Measurements from ENCODE around the gene DCAF10. TPM values are rescaled to one million over a fixed set of nuclear protein-coding genes. Genes with fewer than 3 reads are reported as not detected.
A peak's percentile ranks its signal among the peaks of the same experiment; 100 is the strongest.

Gene DCAF10
- total RNA-seq, 2 experiments from 2014 or later: 7.2 to 7.5 TPM

DNA sequence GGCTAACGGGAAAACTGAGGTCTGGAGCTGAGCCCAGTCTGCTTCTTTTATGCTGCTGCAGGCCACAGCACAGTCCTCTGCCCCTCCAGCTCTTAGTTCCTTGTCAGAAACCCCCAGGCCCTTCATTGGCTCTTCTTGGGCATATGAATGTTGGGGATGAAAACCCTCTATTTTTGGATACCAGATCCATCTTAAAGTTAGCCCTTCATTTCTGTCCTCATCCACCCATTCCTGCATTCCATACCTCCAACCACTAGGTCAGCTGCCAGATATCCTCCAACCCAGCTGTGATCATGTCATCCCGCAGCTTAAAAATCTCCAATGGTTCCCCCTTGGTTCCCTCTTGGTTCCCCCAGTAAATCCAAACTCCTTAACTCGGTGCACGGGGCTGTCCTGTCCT, 105.2 kb downstream of the DCAF10 start:
- intact Hi-C loops (cut with DNase I, micrococcal nuclease): no loop called here
- ChIA-PET CTCF (no interaction called here), POLR2A (interaction anchor here (1.5 kb wide), 1 partner anchor 121 kb away, joined by 6 read pairs; the partner anchor contains the start of gene EXOSC3)
- H3K27ac Mint-ChIP-seq: peak overlapping the region; percentile 63
- peaks cover 33% of the 10 kb centered on the region for H3K4me1 Mint-ChIP-seq (ENCODE audit: low read depth)
- no peaks in the 10 kb centered on the region for H3K36me3 ChIP-seq (ENCODE audit: insufficient read depth, low read length)
- peaks cover 22% of the 10 kb centered on the region for H3K4me1 ChIP-seq (ENCODE audit: insufficient read depth, low read length)
- H3K36me3 Mint-ChIP-seq (ENCODE audit: low read depth): peaks cover 14% of the 10 kb centered on the region
- peak overlapping the region; percentile 68 for H3K4me3 Mint-ChIP-seq
- no peak for DNase-seq
- H3K27me3 Mint-ChIP-seq: no peaks in the 10 kb centered on the region
- no peaks in the 10 kb centered on the region for H3K9me3 ChIP-seq (ENCODE audit: control insufficient read depth in 1 of 2, insufficient read depth in 1 of 2, low read length in 2 of 2)
- no peak for ATAC-seq (ENCODE audit: poor library complexity)
- H3K4me3 ChIP-seq (ENCODE audit: low read length): no peak overlapping the region
- H3K9me3 Mint-ChIP-seq: no peaks in the 10 kb centered on the region
- H3K27me3 ChIP-seq (ENCODE audit: control insufficient read depth in 1 of 2, insufficient read depth in 2 of 2, low read length in 2 of 2): no peaks in the 10 kb centered on the region
- TF ChIP-seq CTCF (IDR thresholded peaks at IDR 0.05): no peak
- no peak overlapping the region for H3K27ac ChIP-seq (ENCODE audit: low read depth in 1 of 2, low read length in 2 of 2)

GRCh38 chr9:37906312-37907239, 106.0 kb downstream of the DCAF10 start:
- peak overlapping the region; percentile 63 for H3K27ac Mint-ChIP-seq
- H3K9me3 Mint-ChIP-seq: no peaks in the 10 kb centered on the region
- ATAC-seq (ENCODE audit: poor library complexity): no peak
- H3K27me3 ChIP-seq (ENCODE audit: control insufficient read depth in 1 of 2, insufficient read depth in 2 of 2, low read length in 2 of 2): no peaks in the 10 kb centered on the region
- no peaks in the 10 kb centered on the region for H3K36me3 ChIP-seq (ENCODE audit: insufficient read depth, low read length)
- H3K27me3 Mint-ChIP-seq: no peaks in the 10 kb centered on the region
- no peak overlapping the region for H3K4me3 ChIP-seq (ENCODE audit: low read length)
- no peaks in the 10 kb centered on the region for H3K9me3 ChIP-seq (ENCODE audit: control insufficient read depth in 1 of 2, insufficient read depth in 1 of 2, low read length in 2 of 2)
- intact Hi-C loops (cut with DNase I, micrococcal nuclease): no loop called here
- H3K4me1 Mint-ChIP-seq (ENCODE audit: low read depth): peaks cover 31% of the 10 kb centered on the region
- no peak overlapping the region for H3K27ac ChIP-seq (ENCODE audit: low read depth in 1 of 2, low read length in 2 of 2)
- no peak for TF ChIP-seq CTCF (IDR thresholded peaks at IDR 0.05)
- H3K36me3 Mint-ChIP-seq (ENCODE audit: low read depth): peaks cover 13% of the 10 kb centered on the region
- DNase-seq: no peak
- ChIA-PET POLR2A (interaction anchor here (0.6 kb wide), 1 partner anchor 26 kb away, joined by 3 read pairs; no protein-coding TSS in a partner anchor), CTCF (no interaction called here)
- peak overlapping the region; percentile 68 for H3K4me3 Mint-ChIP-seq
- H3K4me1 ChIP-seq (ENCODE audit: insufficient read depth, low read length): peaks cover 20% of the 10 kb centered on the region

GRCh38 chr9:37908283-37908682, 107.7 kb downstream of the DCAF10 start:
- Histone ChIP-seq H3K9me3 (ENCODE audit: control insufficient read depth in 1 of 2, insufficient read depth in 1 of 2, low read length in 2 of 2) (no peaks in the 10 kb centered on the region), H3K36me3 (ENCODE audit: insufficient read depth, low read length) (no peaks in the 10 kb centered on the region), H3K4me1 (ENCODE audit: insufficient read depth, low read length) (peaks cover 14% of the 10 kb centered on the region), H3K27ac (ENCODE audit: low read depth in 1 of 2, low read length in 2 of 2) (no peak overlapping the region), H3K4me3 (ENCODE audit: low read length) (no peak overlapping the region), H3K27me3 (ENCODE audit: control insufficient read depth in 1 of 2, insufficient read depth in 2 of 2, low read length in 2 of 2) (no peaks in the 10 kb centered on the region)
- POLR2A ChIA-PET: no interaction called here
- H3K27ac Mint-ChIP-seq: no peak overlapping the region
- no peak overlapping the region for H3K4me3 Mint-ChIP-seq
- H3K4me1 Mint-ChIP-seq (ENCODE audit: low read depth): peaks cover 14% of the 10 kb centered on the region
- intact Hi-C loops (cut with DNase I, micrococcal nuclease): no loop called here
- peaks cover 7% of the 10 kb centered on the region for H3K36me3 Mint-ChIP-seq (ENCODE audit: low read depth)
- peaks cover under 1% of the 10 kb centered on the region for H3K27me3 Mint-ChIP-seq
- ATAC-seq (ENCODE audit: poor library complexity) (no peak), DNase-seq (no peak)
- TF ChIP-seq CTCF (IDR thresholded peaks at IDR 0.05): no peak
- no peaks in the 10 kb centered on the region for H3K9me3 Mint-ChIP-seq
- CTCF ChIA-PET: no interaction called here
